Transverse colon (tissue), 4 donors: ENCODE results near the gene ST6GALNAC5. TPM values are rescaled to one million over a fixed set of nuclear protein-coding genes. Genes with fewer than 3 reads are reported as not detected.

Experiments used
- DNase-seq: peaks from one replicate; pipeline ENCODE4 v3.0.0-alpha.2; 2019
- H3K27ac ChIP-seq, 4 donors: fragments of 200-600 bp; sonication (generic); 2 replicates each; pipeline ENCODE4 v1.5.1; 2016 to 2018; ENCODE audit warnings: inconsistent platforms in 4 of 4
- H3K27me3 ChIP-seq: fragments of 200-600 bp; sonication (generic); 2 replicates; pipeline ENCODE4 v1.5.1; 2017; ENCODE audit warnings: inconsistent platforms
- H3K36me3 ChIP-seq, 4 donors: fragments of 200-600 bp; sonication (generic); 2 replicates each; pipeline ENCODE4 v1.5.1; 2017 to 2019; ENCODE audit warnings: inconsistent platforms in 4 of 4
- H3K4me1 ChIP-seq, 4 donors: fragments of 200-600 bp; sonication (generic); 2 replicates each; pipeline ENCODE4 v1.5.1; 2017 to 2020; ENCODE audit warnings: inconsistent platforms in 4 of 4
- H3K4me3 ChIP-seq, 4 donors: fragments of 200-600 bp; sonication (generic); 1 replicate in 1 of 4; 2 replicates in 3 of 4; pipeline versions ENCODE4 v1.5.1 to v1.6.1; 2017 to 2019; ENCODE audit warnings: inconsistent platforms in 4 of 4
- H3K9me3 ChIP-seq, 2 donors: fragments of 200-600 bp; sonication (generic); 2 replicates each; pipeline ENCODE4 v1.5.1; 2017 to 2019; ENCODE audit warnings: inconsistent platforms in 2 of 2
- EP300 ChIP-seq: sonication (generic); formaldehyde crosslinking; IDR thresholded peaks from one replicate; pipeline ENCODE4 v1.6.1; 2017; ENCODE audit warnings: antibody characterized with exemption, low read depth
- POLR2A ChIP-seq: fragments of 450-650 bp; IDR thresholded peaks from one replicate; pipeline ENCODE4 v1.6.1; 2016; ENCODE audit warnings: antibody characterized with exemption, mild to moderate bottlenecking, moderate library complexity
- POLR2AphosphoS5 ChIP-seq, 3 donors: sonication (generic); formaldehyde crosslinking; IDR thresholded peaks; one replicate each; pipeline ENCODE4 v1.6.1; 2016; ENCODE audit warnings: antibody characterized with exemption in 3 of 3
- WGBS, 2 donors: methylation state at CpG; one replicate each; pipeline ENCODE4 v1.1.5; 2018; ENCODE audit warnings: low coverage in 1 of 2; 5-methylcytosine and 5-hydroxymethylcytosine counted together
- in situ Hi-C, 4 donors: fragments of 200-750 bp; cut with MboI; loops; one replicate each; pipeline versions ENCODE4 v1.15.0 to v1.15.1; 2017; ENCODE audit warnings: low sequenced_read_pairs in 3 of 4, low pct_ligation_motif_present in 1 of 4, low pct_unique_long_range_greater_than_20kb in 1 of 4
- intact Hi-C: fragments of 100-400 bp; cut with DNase I; formaldehyde crosslinking; loops from one replicate; pipeline ENCODE4 v1.15.1; 2023; ENCODE audit warnings: low total_unique reads
- total RNA-seq, 4 donors: library from RNA; depleted of rRNA; stranded (reverse); fragments of >200 nt; gene quantifications; one replicate each; pipeline ENCODE4 v1.1.0, GENCODE V29; 2016
- TF ChIP-seq, protein P1 (sequence below), 5 experiments: fragments of 200-600 bp in 3 of 5; fragments of 450-650 bp in 2 of 5; sonication (generic) in 3 of 5; IDR thresholded peaks; 1 replicate in 2 of 5; 2 replicates in 3 of 5; pipeline ENCODE4 v1.5.1; 2016 to 2017; ENCODE audit warnings: antibody characterized with exemption in 5 of 5, inconsistent platforms in 3 of 5, mild to moderate bottlenecking in 2 of 5, moderate library complexity in 1 of 5

ST6GALNAC5 gene
- total RNA-seq, 4 donors from 2014 or later = 0.80 to 12.3 (median 1.9) TPM

DNA sequence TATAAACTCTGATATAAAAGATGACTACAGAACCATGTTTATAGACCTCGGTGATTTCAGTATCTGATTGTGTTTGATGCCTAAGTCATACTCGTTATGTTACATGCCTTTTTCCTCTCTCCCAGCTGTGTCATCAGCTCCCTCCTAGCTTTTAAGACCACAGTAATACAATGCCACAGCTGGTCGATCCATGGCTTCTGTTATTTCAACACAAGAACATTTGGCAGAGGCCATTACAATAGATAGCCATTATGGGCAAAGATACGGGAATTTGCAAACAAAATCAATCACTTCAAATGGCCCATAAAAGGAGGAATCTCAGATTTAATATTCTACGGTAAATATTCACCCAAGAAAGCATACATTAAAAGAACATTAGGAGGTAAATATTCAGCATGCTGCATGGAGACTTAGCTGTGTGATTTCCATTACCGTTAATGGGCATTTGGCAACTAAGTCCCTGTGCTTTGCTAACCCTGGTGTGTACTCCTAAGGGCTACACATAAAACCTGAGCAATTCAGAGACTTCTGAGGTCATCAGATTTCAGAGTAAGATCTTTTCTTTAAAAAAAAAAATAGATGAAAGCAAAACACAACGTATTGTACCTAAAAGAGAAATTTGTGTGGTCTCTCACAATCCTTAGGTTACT, 198.5 kb downstream of the ST6GALNAC5 start:
- WGBS, 2 donors = 57 to 65% methylated on average over 7 of the region's 7 CpGs
- intact Hi-C loops = no loop called here
- H3K27ac ChIP-seq = no peak overlapping the region
- DNase-seq = no peak
- no peaks in the 10 kb centered on the region for H3K27me3 ChIP-seq
- TF ChIP-seq POLR2A (no peak), POLR2AphosphoS5 (IDR thresholded peaks at IDR 0.05) (no peak), EP300 (no peak)
- TF ChIP-seq, protein P1, sequence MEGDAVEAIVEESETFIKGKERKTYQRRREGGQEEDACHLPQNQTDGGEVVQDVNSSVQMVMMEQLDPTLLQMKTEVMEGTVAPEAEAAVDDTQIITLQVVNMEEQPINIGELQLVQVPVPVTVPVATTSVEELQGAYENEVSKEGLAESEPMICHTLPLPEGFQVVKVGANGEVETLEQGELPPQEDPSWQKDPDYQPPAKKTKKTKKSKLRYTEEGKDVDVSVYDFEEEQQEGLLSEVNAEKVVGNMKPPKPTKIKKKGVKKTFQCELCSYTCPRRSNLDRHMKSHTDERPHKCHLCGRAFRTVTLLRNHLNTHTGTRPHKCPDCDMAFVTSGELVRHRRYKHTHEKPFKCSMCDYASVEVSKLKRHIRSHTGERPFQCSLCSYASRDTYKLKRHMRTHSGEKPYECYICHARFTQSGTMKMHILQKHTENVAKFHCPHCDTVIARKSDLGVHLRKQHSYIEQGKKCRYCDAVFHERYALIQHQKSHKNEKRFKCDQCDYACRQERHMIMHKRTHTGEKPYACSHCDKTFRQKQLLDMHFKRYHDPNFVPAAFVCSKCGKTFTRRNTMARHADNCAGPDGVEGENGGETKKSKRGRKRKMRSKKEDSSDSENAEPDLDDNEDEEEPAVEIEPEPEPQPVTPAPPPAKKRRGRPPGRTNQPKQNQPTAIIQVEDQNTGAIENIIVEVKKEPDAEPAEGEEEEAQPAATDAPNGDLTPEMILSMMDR (IDR thresholded peaks at IDR 0.05) = no peak
- in situ Hi-C loops = no loop called here
- no peak overlapping the region for H3K4me3 ChIP-seq
- H3K4me1 ChIP-seq = no peaks in the 10 kb centered on the region
- H3K9me3 ChIP-seq = no peaks in the 10 kb centered on the region
- no peaks in the 10 kb centered on the region for H3K36me3 ChIP-seq

DNA sequence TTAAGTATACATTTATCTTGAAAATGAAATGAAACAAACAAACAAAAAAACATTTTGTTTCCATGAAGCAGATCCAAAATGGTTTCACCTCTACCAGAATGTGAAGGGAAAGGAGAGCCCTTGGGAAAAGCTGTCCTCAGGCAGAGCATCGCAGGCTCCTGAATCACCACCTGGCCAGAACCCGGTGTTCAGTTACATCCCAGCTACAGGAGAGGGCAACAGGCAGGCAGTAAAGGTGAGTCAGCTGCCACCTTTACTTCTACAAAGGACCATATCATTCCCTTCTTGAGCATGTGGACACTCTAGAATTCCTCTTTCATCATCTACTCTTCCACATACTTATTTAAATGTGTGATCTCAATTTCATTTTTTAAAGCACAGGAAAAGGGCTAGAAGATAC, 200.7 kb downstream of the ST6GALNAC5 start:
- Histone ChIP-seq H3K4me1 (no peaks in the 10 kb centered on the region), H3K9me3 (no peaks in the 10 kb centered on the region), H3K36me3 (no peaks in the 10 kb centered on the region), H3K27me3 (no peaks in the 10 kb centered on the region), H3K27ac (no peak overlapping the region), H3K4me3 (no peak overlapping the region)
- WGBS, 2 donors = 73 to 82% methylated on average over 2 of the region's 2 CpGs
- intact Hi-C loops (no loop called here), in situ Hi-C loops (no loop called here)
- DNase-seq = no peak
- no peak for TF ChIP-seq EP300
- TF ChIP-seq, protein P1 (IDR thresholded peaks at IDR 0.05) = no peak
- no peak for TF ChIP-seq POLR2AphosphoS5 (IDR thresholded peaks at IDR 0.05)
- TF ChIP-seq POLR2A = no peak

DNA sequence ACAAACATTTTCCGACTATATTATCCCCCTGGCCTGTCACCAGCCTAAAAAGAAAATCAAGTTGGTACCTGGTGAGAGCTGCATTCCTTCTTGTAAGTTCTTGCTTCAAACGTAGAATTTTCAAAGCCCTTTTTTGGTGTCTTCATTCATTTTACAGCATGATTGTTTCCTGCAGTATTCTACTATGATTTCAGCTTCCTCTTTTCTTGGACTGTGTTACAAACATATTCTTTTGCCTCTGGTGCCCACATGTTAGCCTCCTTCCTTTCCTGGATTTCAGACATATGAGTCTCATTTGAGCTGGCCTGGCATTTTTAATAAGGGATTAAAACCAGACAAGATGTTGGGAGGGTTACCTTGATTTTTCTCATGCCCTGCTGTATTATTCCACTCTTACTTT, 209.5 kb downstream of the ST6GALNAC5 start:
- no peaks in the 10 kb centered on the region for H3K36me3 ChIP-seq
- intact Hi-C loops (no loop called here), in situ Hi-C loops (no loop called here)
- no peaks in the 10 kb centered on the region for H3K27me3 ChIP-seq
- no peak overlapping the region for H3K4me3 ChIP-seq
- no peak overlapping the region for H3K27ac ChIP-seq
- no peaks in the 10 kb centered on the region for H3K9me3 ChIP-seq
- no peak for TF ChIP-seq POLR2A
- TF ChIP-seq, protein P1 (IDR thresholded peaks at IDR 0.05) = no peak
- TF ChIP-seq EP300 = no peak
- no peak for TF ChIP-seq POLR2AphosphoS5 (IDR thresholded peaks at IDR 0.05)
- no peak for DNase-seq
- 57 to 68% methylated on average over 2 of the region's 2 CpGs for WGBS, 2 donors
- H3K4me1 ChIP-seq = no peaks in the 10 kb centered on the region

DNA sequence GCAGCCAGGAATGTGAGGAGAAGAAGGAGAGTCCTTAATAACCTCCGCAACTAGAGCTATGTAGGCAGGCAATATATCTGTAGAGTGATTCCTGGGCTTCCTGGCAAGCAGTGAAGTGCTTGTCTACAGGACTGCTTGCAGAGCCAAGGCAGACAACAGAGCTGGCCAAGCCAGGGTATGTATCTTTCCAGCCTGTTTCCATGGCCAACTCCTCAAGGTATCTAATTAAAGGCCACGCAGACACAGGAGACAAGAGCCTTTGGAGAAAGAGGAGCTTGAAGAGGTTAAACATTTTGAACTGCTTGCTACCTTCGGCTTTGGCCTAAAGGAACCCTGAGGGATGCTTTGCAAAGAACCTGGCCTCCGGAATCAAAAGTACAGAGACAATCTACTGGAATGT, 214.6 kb downstream of the ST6GALNAC5 start:
- intact Hi-C loops = no loop called here
- no peak for DNase-seq
- 74 to 76% methylated on average over 4 of the region's 4 CpGs for WGBS, 2 donors
- Histone ChIP-seq H3K9me3 (no peaks in the 10 kb centered on the region), H3K4me3 (no peak overlapping the region), H3K27me3 (no peaks in the 10 kb centered on the region), H3K4me1 (no peaks in the 10 kb centered on the region), H3K36me3 (no peaks in the 10 kb centered on the region), H3K27ac (no peak overlapping the region)
- no peak for TF ChIP-seq POLR2A
- no peak for TF ChIP-seq EP300
- no peak for TF ChIP-seq POLR2AphosphoS5 (IDR thresholded peaks at IDR 0.05)
- TF ChIP-seq, protein P1 (IDR thresholded peaks at IDR 0.05) = no peak
- in situ Hi-C loops = no loop called here
